ENCODE measurements around the gene CDH12. TPM values are rescaled to one million over a fixed set of nuclear protein-coding genes. Genes with fewer than 3 reads are reported as not detected.

Gene CDH12
- total RNA-seq, 1 experiment from 2014 or later: not detected

DNA sequence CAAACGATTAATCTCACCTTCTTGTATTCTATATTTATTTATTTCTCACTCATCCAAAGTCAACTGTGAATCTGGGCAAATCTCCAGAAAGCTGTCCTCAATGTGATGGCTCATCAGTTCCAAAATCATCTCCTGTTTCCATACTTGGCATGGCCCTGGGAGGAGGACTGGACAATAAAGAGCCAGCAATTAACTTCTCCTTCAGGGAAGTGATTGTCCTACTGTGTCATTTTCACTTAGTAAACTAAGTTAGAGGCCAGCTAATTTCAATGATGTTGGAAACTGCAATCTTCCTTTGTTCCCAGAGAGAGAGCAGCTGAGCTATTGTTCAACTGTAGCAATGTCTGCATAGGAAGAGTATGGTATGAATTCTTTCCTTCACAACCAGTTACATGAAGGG, 17.5 kb downstream of the CDH12 start:
- no peak for ATAC-seq
- BruUV-seq (replicated peaks): no TSS peak
- H3K9me3 ChIP-seq (ENCODE audit: control insufficient read depth in 1 of 2, insufficient read depth in 1 of 2, low read depth in 1 of 2, low read length in 2 of 2): peaks cover 5 to 17% of the 10 kb centered on the region in 2 experiments; a peak in 2 of 4 replicates
- no peak overlapping the region for H2AFZ ChIP-seq (ENCODE audit: low read depth, low read length, poor library complexity, severe bottlenecking)
- ChIA-PET POLR2A (no interaction called here), CTCF (no interaction called here), RAD21 (ENCODE audit: low non-redundant PET in 1 of 2, low total read pairs in 2 of 2, uncharacterized antibody in 2 of 2, unreplicated experiment in 2 of 2) (no interaction called here)
- H3K27ac ChIP-seq (ENCODE audit: low read depth, low read length): no peak overlapping the region
- intact Hi-C loops (cut with micrococcal nuclease): no loop called here
- H3K4me3 ChIP-seq (replicated peaks in 1 of 2; ENCODE audit: low read depth in 1 of 2, low read length in 2 of 2): no peak overlapping the region
- H3K4me1 ChIP-seq (ENCODE audit: control insufficient read depth in 1 of 2, insufficient read depth in 2 of 2, low read length in 2 of 2): no peaks in the 10 kb centered on the region
- H3K36me3 ChIP-seq (ENCODE audit: control insufficient read depth in 1 of 2, insufficient read depth in 2 of 2, low read length in 2 of 2): no peaks in the 10 kb centered on the region
- no peaks in the 10 kb centered on the region for H3K9me2 ChIP-seq (ENCODE audit: insufficient read depth)
- TF ChIP-seq ZNF274 (IDR thresholded peaks at IDR 0.05; ENCODE audit: low read depth, low read length) (no peak), CBX3 (IDR thresholded peaks at IDR 0.05; ENCODE audit: low read depth) (no peak), POLR2A (IDR thresholded peaks at IDR 0.05; ENCODE audit: borderline replicate concordance, extremely low read depth, insufficient read depth, insufficient read length) (no peak), TCF7L2 (IDR thresholded peaks at IDR 0.05; ENCODE audit: borderline replicate concordance, extremely low read depth, insufficient read depth, insufficient read length) (no peak), POLR2AphosphoS5 (IDR thresholded peaks at IDR 0.05; ENCODE audit: low read depth, low read length) (no peak), SP1 (IDR thresholded peaks at IDR 0.05; ENCODE audit: low read depth) (no peak), CEBPB (IDR thresholded peaks at IDR 0.05; ENCODE audit: low read depth) (no peak), EZH2 (IDR thresholded peaks at IDR 0.05) (no peak), RAD21 (IDR thresholded peaks at IDR 0.05; ENCODE audit: low read depth) (no peak), EGR1 (IDR thresholded peaks at IDR 0.05; ENCODE audit: low read depth) (no peak), EZH2phosphoT487 (IDR thresholded peaks at IDR 0.05; ENCODE audit: borderline replicate concordance) (no peak), SRF (IDR thresholded peaks at IDR 0.05; ENCODE audit: low read depth) (no peak), JUND (IDR thresholded peaks at IDR 0.05) (no peak)
- TF ChIP-seq, protein P1, sequence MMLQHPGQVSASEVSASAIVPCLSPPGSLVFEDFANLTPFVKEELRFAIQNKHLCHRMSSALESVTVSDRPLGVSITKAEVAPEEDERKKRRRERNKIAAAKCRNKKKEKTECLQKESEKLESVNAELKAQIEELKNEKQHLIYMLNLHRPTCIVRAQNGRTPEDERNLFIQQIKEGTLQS (IDR thresholded peaks at IDR 0.05): no peak
- no peak overlapping the region for H3K4me2 ChIP-seq (ENCODE audit: low read length)
- no peaks in the 10 kb centered on the region for H3K27me3 ChIP-seq (ENCODE audit: insufficient read depth, low read length)
- H3K9ac ChIP-seq (ENCODE audit: low read length): no peak overlapping the region
- no peaks in the 10 kb centered on the region for H3K79me2 ChIP-seq (ENCODE audit: insufficient read depth, low read length)
- no peaks in the 10 kb centered on the region for H4K20me1 ChIP-seq (ENCODE audit: insufficient read depth)
- DNase-seq (ENCODE audit: low read depth, low spot score): no peak

DNA sequence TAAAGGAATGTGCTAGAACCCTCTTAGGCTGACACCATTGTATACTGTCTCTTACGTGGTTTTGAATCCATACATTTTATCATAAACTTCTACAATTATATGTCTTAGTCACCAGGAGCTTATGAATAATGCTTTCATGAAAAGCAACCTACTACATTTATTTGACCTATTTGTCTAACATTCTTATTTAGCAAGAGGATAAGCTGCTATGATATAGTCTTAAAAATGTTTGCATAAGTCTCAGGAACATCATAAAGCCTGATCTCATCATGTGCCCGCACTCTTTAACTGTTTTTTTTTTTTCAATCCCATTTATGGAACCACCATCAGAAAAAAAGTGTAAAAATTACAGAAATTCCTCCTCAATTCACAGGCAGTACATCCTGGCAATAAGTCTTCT, 59.7 kb downstream of the CDH12 start:
- ATAC-seq (no peak), DNase-seq (ENCODE audit: low read depth, low spot score) (no peak)
- Histone ChIP-seq H3K9me2 (ENCODE audit: insufficient read depth) (no peaks in the 10 kb centered on the region), H3K27me3 (ENCODE audit: insufficient read depth, low read length) (no peaks in the 10 kb centered on the region), H3K4me1 (ENCODE audit: control insufficient read depth in 1 of 2, insufficient read depth in 2 of 2, low read length in 2 of 2) (no peaks in the 10 kb centered on the region), H2AFZ (ENCODE audit: low read depth, low read length, poor library complexity, severe bottlenecking) (no peak overlapping the region), H3K9ac (ENCODE audit: low read length) (no peak overlapping the region), H3K4me2 (ENCODE audit: low read length) (no peak overlapping the region), H3K27ac (ENCODE audit: low read depth, low read length) (no peak overlapping the region), H3K79me2 (ENCODE audit: insufficient read depth, low read length) (no peaks in the 10 kb centered on the region), H4K20me1 (ENCODE audit: insufficient read depth) (no peaks in the 10 kb centered on the region), H3K9me3 (ENCODE audit: control insufficient read depth in 1 of 2, insufficient read depth in 1 of 2, low read depth in 1 of 2, low read length in 2 of 2) (peaks cover 9 to 14% of the 10 kb centered on the region in 2 experiments; a peak in 2 of 4 replicates), H3K4me3 (replicated peaks in 1 of 2; ENCODE audit: low read depth in 1 of 2, low read length in 2 of 2) (no peak overlapping the region), H3K36me3 (ENCODE audit: control insufficient read depth in 1 of 2, insufficient read depth in 2 of 2, low read length in 2 of 2) (no peaks in the 10 kb centered on the region)
- intact Hi-C loops (cut with micrococcal nuclease): no loop called here
- ChIA-PET RAD21 (ENCODE audit: low non-redundant PET in 1 of 2, low total read pairs in 2 of 2, uncharacterized antibody in 2 of 2, unreplicated experiment in 2 of 2) (no interaction called here), POLR2A (no interaction called here), CTCF (no interaction called here)
- BruUV-seq (replicated peaks): no TSS peak
- TF ChIP-seq EGR1 (IDR thresholded peaks at IDR 0.05; ENCODE audit: low read depth) (no peak), JUND (IDR thresholded peaks at IDR 0.05) (no peak), ZFX (IDR thresholded peaks at IDR 0.05) (no peak)
- TF ChIP-seq, protein P2, sequence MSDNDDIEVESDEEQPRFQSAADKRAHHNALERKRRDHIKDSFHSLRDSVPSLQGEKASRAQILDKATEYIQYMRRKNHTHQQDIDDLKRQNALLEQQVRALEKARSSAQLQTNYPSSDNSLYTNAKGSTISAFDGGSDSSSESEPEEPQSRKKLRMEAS (IDR thresholded peaks at IDR 0.05): no peak
